HepG2 (cell line): ENCODE measurements around the gene DPH3. TPM values are rescaled to one million over a fixed set of nuclear protein-coding genes. Genes with fewer than 3 reads are reported as not detected.

Experiments
- ATF1 ChIP-seq: IDR thresholded peaks from 2 replicates; pipeline ENCODE4 v1.6.1; 2016; ENCODE audit warnings: mild to moderate bottlenecking, control low read depth
- BCL6 ChIP-seq: IDR thresholded peaks from 2 replicates; pipeline ENCODE4 v1.6.1; 2016; ENCODE audit warnings: missing genetic modification reagents, missing compliant biosample characterization
- DNMT1 ChIP-seq: sonication (generic); formaldehyde crosslinking; IDR thresholded peaks from 2 replicates; pipeline ENCODE4 v1.5.1; 2020; ENCODE audit warnings: mild to moderate bottlenecking, missing genetic modification reagents
- IRX3 ChIP-seq: sonication (generic); formaldehyde crosslinking; IDR thresholded peaks from 2 replicates; pipeline ENCODE4 v1.8.1; 2023; ENCODE audit warnings: mild to moderate bottlenecking, low read depth, missing genetic modification reagents, borderline replicate concordance
- JARID2 ChIP-seq: sonication (generic); formaldehyde crosslinking; IDR thresholded peaks from 2 replicates; pipeline ENCODE4 v1.8.1; 2023; ENCODE audit warnings: missing genetic modification reagents, inconsistent platforms; ENCODE audit not compliant: insufficient replicate concordance
- NFE2L2 ChIP-seq: fragments of 150-350 bp; IDR thresholded peaks from 2 replicates; pipeline ENCODE4 v1.6.1; 2014; ENCODE audit warnings: low read length
- NR1H2 ChIP-seq: sonication (generic); formaldehyde crosslinking; IDR thresholded peaks from 2 replicates; pipeline ENCODE4 v1.8.1; 2022; ENCODE audit warnings: low read depth, missing genetic modification reagents, borderline replicate concordance
- ONECUT2 ChIP-seq: sonication (generic); formaldehyde crosslinking; IDR thresholded peaks from 2 replicates; pipeline ENCODE4 v1.4.0; 2020; ENCODE audit warnings: missing genetic modification reagents
- PITX1 ChIP-seq: sonication (generic); formaldehyde crosslinking; IDR thresholded peaks from 2 replicates; pipeline ENCODE4 v1.5.1; 2020; ENCODE audit warnings: mild to moderate bottlenecking, missing genetic modification reagents
- SMARCC2 ChIP-seq: fragments of 450-650 bp; IDR thresholded peaks from 2 replicates; pipeline ENCODE4 v1.6.1; 2017; ENCODE audit warnings: antibody characterized with exemption, mild to moderate bottlenecking
- SSRP1 ChIP-seq: IDR thresholded peaks from 2 replicates; pipeline ENCODE4 v1.6.1; 2016; ENCODE audit warnings: control low read depth
- TEAD3 ChIP-seq: optimal IDR thresholded peaks from 2 replicates; pipeline ENCODE3; 2016; ENCODE audit warnings: borderline replicate concordance
- ZC3H13 ChIP-seq: sonication (generic); formaldehyde crosslinking; IDR thresholded peaks from 2 replicates; pipeline ENCODE4 v1.8.1; 2023; ENCODE audit warnings: mild to moderate bottlenecking, missing genetic modification reagents, moderate library complexity
- ZMYM4 ChIP-seq: sonication (generic); formaldehyde crosslinking; IDR thresholded peaks from 2 replicates; pipeline ENCODE4 v1.8.1; 2023; ENCODE audit warnings: mild to moderate bottlenecking, missing genetic modification reagents
- ZNF264 ChIP-seq: sonication (generic); formaldehyde crosslinking; IDR thresholded peaks from 2 replicates; pipeline ENCODE4 v1.4.0; 2020; ENCODE audit warnings: missing genetic modification reagents
- ZNF275 ChIP-seq: sonication (generic); formaldehyde crosslinking; IDR thresholded peaks from 2 replicates; pipeline ENCODE4 v1.8.0; 2022; ENCODE audit warnings: missing genetic modification reagents, mild to moderate bottlenecking, inconsistent platforms, borderline replicate concordance
- ZNF430 ChIP-seq: sonication (generic); formaldehyde crosslinking; IDR thresholded peaks from 2 replicates; pipeline ENCODE4 v1.9.0; 2021; ENCODE audit warnings: mild to moderate bottlenecking, missing genetic modification reagents
- ZNF660 ChIP-seq: sonication (generic); formaldehyde crosslinking; IDR thresholded peaks from 2 replicates; pipeline ENCODE4 v1.5.1; 2020; ENCODE audit warnings: mild to moderate bottlenecking, low read depth, missing genetic modification reagents, borderline replicate concordance
- ZNF746 ChIP-seq: sonication (generic); formaldehyde crosslinking; IDR thresholded peaks from 2 replicates; pipeline ENCODE4 v1.8.0; 2022; ENCODE audit warnings: mild to moderate bottlenecking, missing genetic modification reagents
- ZNF788 ChIP-seq: sonication (generic); formaldehyde crosslinking; IDR thresholded peaks from 2 replicates; pipeline ENCODE4 v1.5.0; 2020; ENCODE audit warnings: mild to moderate bottlenecking, missing genetic modification reagents, borderline replicate concordance
- polyA plus RNA-seq, 8 experiments: library from polyadenylated mRNA; depleted of rRNA in 3 of 8; stranded (reverse) in 7 of 8; unstranded in 1 of 8; fragments of >200 nt; fragmentation: Illumina TruSeq in 4 of 8; extraction: Trizol in 4 of 8; gene quantifications; 2 replicates each; pipeline versions ENCODE4 v1.2.1 to v1.2.3, GENCODE V29; 2011 to 2016; ENCODE audit warnings: low read depth in 4 of 8, missing spikeins in 1 of 8, mixed read lengths in 1 of 8; ENCODE audit not compliant: insufficient read depth in 1 of 8
- total RNA-seq, 5 experiments: library from RNA; depleted of rRNA; stranded (reverse); fragments of >200 nt; fragmentation: Illumina TruSeq; extraction: Trizol; gene quantifications; 2 replicates each; pipeline ENCODE4 v1.2.3, GENCODE V29; 2016; ENCODE audit warnings: low read depth in 1 of 5
- TF ChIP-seq, protein P1 (sequence below): sonication (generic); formaldehyde crosslinking; IDR thresholded peaks from 2 replicates; pipeline ENCODE4 v1.5.1; 2020; ENCODE audit warnings: mild to moderate bottlenecking, missing genetic modification reagents
- TF ChIP-seq, protein P2 (sequence below): sonication (generic); formaldehyde crosslinking; IDR thresholded peaks from 2 replicates; pipeline ENCODE4 v1.4.0; 2020; ENCODE audit warnings: missing genetic modification reagents

The DPH3 gene
- total and polyA plus RNA-seq, 2 of the 13 experiments (the other 11 are each of a cell fraction or from before 2014, with no cell fraction given): 18.3 to 21.6 TPM

DNA sequence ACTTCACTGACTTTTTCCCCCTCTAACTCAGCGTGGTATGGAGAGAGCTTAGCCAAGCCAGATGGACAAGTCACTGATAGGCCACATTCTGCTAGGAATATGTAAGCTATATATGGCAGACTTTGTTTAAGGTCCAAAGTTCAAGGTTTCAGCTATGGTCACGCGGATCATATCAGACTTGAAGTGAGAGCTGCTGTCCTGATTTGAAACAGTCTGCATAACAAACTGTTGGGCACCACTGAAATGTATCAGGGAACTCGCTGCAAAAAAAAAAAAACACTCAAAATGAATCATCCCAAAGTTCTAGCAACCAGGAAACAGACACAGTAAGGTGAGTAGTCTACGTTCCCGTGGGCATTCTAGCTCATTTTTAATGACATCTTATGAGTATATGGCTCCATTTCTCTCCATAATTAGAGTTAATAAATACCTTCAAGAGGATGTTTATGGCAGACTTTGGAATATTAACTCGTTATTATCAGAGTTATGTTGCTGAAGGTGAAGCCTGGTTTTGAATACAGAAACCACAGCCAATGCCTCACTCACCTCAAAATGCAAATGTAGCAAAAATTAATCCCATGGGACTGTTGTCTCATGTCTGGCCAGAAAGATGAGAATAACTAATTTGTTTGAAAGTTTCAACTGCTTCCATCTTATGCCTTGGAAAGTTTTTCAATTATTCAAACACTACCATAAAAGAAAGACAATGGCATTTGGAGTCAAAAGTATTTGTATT is 12.3 kb downstream of the DPH3 start (continued):
- TF ChIP-seq, protein P1, sequence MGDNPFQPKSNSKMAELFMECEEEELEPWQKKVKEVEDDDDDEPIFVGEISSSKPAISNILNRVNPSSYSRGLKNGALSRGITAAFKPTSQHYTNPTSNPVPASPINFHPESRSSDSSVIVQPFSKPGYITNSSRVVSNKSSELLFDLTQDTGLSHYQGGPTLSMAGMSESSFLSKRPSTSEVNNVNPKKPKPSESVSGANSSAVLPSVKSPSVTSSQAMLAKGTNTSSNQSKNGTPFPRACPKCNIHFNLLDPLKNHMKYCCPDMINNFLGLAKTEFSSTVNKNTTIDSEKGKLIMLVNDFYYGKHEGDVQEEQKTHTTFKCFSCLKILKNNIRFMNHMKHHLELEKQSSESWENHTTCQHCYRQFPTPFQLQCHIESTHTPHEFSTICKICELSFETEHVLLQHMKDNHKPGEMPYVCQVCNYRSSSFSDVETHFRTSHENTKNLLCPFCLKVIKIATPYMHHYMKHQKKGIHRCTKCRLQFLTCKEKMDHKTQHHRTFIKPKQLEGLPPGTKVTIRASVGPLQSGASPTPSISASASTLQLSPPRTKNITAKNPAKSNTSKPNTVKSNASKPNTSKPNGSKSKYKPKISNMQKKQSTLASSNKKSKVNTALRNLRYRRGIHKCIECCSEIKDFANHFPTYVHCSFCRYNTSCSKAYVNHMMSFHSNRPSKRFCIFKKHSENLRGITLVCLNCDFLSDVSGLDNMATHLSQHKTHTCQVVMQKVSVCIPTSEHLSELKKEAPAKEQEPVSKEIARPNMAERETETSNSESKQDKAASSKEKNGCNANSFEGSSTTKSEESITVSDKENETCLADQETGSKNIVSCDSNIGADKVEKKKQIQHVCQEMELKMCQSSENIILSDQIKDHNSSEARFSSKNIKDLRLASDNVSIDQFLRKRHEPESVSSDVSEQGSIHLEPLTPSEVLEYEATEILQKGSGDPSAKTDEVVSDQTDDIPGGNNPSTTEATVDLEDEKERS (CRISPR knock-in tag): peak; percentile 75
- no peak for TF ChIP-seq SMARCC2
- TF ChIP-seq NFE2L2: no peak
- no peak for TF ChIP-seq ONECUT2 (CRISPR knock-in tag)
- no peak for TF ChIP-seq JARID2 (CRISPR knock-in tag)
- TF ChIP-seq, protein P2, sequence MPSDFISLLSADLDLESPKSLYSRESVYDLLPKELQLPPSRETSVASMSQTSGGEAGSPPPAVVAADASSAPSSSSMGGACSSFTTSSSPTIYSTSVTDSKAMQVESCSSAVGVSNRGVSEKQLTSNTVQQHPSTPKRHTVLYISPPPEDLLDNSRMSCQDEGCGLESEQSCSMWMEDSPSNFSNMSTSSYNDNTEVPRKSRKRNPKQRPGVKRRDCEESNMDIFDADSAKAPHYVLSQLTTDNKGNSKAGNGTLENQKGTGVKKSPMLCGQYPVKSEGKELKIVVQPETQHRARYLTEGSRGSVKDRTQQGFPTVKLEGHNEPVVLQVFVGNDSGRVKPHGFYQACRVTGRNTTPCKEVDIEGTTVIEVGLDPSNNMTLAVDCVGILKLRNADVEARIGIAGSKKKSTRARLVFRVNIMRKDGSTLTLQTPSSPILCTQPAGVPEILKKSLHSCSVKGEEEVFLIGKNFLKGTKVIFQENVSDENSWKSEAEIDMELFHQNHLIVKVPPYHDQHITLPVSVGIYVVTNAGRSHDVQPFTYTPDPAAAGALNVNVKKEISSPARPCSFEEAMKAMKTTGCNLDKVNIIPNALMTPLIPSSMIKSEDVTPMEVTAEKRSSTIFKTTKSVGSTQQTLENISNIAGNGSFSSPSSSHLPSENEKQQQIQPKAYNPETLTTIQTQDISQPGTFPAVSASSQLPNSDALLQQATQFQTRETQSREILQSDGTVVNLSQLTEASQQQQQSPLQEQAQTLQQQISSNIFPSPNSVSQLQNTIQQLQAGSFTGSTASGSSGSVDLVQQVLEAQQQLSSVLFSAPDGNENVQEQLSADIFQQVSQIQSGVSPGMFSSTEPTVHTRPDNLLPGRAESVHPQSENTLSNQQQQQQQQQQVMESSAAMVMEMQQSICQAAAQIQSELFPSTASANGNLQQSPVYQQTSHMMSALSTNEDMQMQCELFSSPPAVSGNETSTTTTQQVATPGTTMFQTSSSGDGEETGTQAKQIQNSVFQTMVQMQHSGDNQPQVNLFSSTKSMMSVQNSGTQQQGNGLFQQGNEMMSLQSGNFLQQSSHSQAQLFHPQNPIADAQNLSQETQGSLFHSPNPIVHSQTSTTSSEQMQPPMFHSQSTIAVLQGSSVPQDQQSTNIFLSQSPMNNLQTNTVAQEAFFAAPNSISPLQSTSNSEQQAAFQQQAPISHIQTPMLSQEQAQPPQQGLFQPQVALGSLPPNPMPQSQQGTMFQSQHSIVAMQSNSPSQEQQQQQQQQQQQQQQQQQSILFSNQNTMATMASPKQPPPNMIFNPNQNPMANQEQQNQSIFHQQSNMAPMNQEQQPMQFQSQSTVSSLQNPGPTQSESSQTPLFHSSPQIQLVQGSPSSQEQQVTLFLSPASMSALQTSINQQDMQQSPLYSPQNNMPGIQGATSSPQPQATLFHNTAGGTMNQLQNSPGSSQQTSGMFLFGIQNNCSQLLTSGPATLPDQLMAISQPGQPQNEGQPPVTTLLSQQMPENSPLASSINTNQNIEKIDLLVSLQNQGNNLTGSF (CRISPR knock-in tag): no peak
- 0 out of 2 replicates have a peak, but pooled peaks have one; percentile 11 for TF ChIP-seq BCL6 (CRISPR knock-in tag)
- no peak for TF ChIP-seq ZNF746 (CRISPR knock-in tag)
- TF ChIP-seq SSRP1 (CRISPR knock-in tag): no peak
- no peak for TF ChIP-seq ZNF430 (CRISPR knock-in tag)
- peak; percentile 61 for TF ChIP-seq TEAD3 (CRISPR knock-in tag)
- TF ChIP-seq ZNF788 (CRISPR knock-in tag): no peak
- no peak for TF ChIP-seq DNMT1 (CRISPR knock-in tag)
- peak; percentile 84 for TF ChIP-seq ZMYM4 (CRISPR knock-in tag)
- peak; percentile 49; the same call in 1 of the 2 replicates for TF ChIP-seq PITX1
- TF ChIP-seq IRX3 (CRISPR knock-in tag): no peak
- TF ChIP-seq ZNF275 (CRISPR knock-in tag): no peak
- TF ChIP-seq ATF1: no peak
- 0 out of 2 replicates have a peak, but pooled peaks have one; percentile 26 for TF ChIP-seq ZNF264 (CRISPR knock-in tag)
- no peak for TF ChIP-seq ZNF660 (CRISPR knock-in tag)
- TF ChIP-seq ZC3H13 (CRISPR knock-in tag): no peak
- TF ChIP-seq NR1H2: no peak
